GM18870 (cell line): ENCODE results near the gene TDG.
"Not testable (repeated sequence)": the region's sequence is repeated elsewhere in the genome, so short reads cannot be mapped to it uniquely, and the experiment has no call there.

Source experiments
- ATAC-seq: cut with Tn5 transposase; IDR thresholded peaks from one replicate; pipeline ENCODE4 v1.9.1; 2021; ENCODE audit warnings: moderate library complexity; ENCODE audit not compliant: unreplicated experiment

Gene TDG

GRCh38 chr12:104012331-104012730 is 46.7 kb downstream of the TDG start:
- ATAC-seq: no peak

GRCh38 chr12:104021862-104022261 is 56.2 kb downstream of the TDG start:
- ATAC-seq: not testable (repeated sequence)

DNA sequence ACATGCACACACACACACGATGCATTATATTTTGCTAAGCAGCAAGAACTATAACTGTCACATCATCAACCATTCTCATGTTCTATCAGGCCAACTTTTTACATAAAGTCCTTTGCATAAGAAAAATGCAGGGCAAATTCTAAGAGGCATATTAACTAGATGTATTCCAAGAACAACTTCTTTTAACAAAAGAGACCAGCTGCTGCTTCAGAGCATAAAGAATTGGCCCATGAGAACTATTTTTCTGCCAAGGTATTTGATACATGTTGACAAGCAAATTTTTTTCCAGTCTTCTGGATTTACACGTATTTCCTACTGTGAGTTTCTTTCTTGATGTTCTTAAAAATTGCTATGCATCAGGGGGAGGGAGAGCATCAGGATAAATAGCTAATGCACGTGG is 57.1 kb downstream of the TDG start:
- no peak for ATAC-seq

GRCh38 chr12:104023710-104024109 is 58.0 kb downstream of the TDG start:
- no peak for ATAC-seq

DNA sequence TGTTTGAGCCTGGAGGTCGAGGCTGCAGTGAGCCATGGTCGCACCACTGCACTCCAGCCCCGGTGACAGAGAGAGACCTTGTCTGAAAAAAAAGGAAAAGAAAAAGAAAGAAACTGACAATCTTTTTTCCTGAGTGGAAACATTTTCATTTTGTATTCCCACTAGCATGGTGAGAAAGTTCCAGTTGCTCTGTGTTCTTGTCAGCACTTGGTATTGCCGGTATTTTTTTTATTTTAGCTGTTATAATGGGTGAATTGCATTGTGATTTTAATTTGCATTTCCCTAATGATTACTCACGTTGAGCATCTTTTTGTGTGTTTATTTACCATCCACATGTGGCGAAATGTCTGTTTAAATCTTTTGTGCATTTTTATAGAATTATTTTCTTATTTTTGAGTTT is 58.7 kb downstream of the TDG start:
- ATAC-seq: no peak

DNA sequence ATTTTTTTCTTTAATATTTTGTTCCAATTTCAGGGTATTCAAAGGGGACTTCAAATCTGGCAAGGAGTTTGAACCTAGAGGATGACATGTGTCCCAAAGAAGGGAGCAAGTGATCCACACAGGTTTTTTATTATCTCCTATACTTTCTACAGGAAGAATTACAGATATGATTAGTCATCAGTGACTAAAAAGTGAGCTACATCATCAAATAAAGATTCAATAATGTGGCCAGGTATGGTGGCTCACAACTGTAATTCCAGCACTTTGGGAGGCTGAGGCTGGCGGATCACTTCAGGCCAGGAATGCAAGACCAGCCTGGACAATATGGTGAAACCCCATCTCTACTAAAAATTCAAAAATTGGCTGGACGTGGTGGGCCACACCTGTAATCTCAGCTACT is 60.1 kb downstream of the TDG start:
- ATAC-seq: no peak

- no peak for ATAC-seq
Observed at GRCh38 chr12:104026841-104027599, 61.3 kb downstream of the TDG start.

- not testable (repeated sequence) for ATAC-seq
Observed at GRCh38 chr12:104030596-104030995, 64.9 kb downstream of the TDG start.

DNA sequence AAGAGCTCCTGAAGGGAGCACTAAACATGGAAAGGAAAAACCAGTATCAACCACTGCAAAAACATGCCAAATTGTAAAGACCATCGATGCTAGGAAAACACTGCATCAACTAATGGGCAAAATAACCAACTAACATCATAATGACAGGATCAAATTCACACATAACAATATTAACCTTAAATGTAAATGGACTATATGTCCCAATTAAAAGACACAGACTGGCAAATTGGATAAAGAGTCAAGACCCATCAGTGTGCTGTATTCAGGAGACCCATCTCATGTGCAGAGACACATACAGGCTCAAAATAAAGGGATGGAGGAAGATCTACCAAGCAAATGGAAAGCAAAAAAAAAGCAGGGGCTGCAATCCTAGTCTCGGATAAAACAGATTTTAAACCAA is 70.5 kb downstream of the TDG start:
- ATAC-seq: not testable (repeated sequence)
